ENCODE measurements around the gene FLG2. TPM values are rescaled to one million over a fixed set of nuclear protein-coding genes. Genes with fewer than 3 reads are reported as not detected.
"Not testable (repeated sequence)": the region's sequence is repeated elsewhere in the genome, so short reads cannot be mapped to it uniquely, and the experiment has no call there.

Gene FLG2
- total and polyA plus RNA-seq, 2 of the 8 experiments (the other 6 are each of a cell fraction or from before 2014, with no cell fraction given): not detected

DNA sequence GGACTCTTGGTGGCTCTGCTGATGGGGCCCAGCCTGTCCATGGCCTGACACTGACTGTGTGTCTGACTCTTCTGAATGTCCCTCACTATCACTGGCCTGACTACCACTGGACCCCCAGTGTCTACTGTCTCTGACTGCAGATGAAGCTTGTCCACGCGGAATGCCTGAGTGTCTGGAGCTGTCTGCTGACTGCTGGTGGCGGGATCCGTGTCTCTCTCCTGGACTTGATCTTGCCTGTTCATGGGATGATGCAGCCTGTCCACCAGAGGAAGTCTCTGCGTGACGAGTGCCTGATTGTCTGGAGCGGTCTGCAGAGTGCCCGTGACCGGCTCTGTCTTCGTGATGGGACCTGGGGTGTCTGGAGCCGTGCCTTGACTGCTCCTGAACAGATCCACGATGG lies 55.0 kb downstream of the FLG2 start:
- H3K4me3 ChIP-seq (ENCODE audit: extremely low read depth in 1 of 4, insufficient read depth in 2 of 4, low read depth in 3 of 4, low read length in 4 of 4); H3K79me2 ChIP-seq (ENCODE audit: control insufficient read depth in 1 of 2, insufficient read depth in 2 of 2, low read length in 2 of 2); H3K79me1 ChIP-seq (ENCODE audit: low read depth, low read length); H3K23me2 ChIP-seq (ENCODE audit: low read depth, low read length); H2AFZ ChIP-seq (ENCODE audit: low read length); H2BK15ac ChIP-seq (ENCODE audit: low read length); H3K36me3 ChIP-seq (ENCODE audit: control insufficient read depth in 2 of 4, insufficient read depth in 4 of 4, low read length in 3 of 4); H2BK5ac ChIP-seq (ENCODE audit: low read depth, low read length); POLR2A ChIA-PET (ENCODE audit: partially characterized antibody); H3K56ac ChIP-seq (replicated peaks; ENCODE audit: insufficient read length, low read depth, low read length); H3K4ac ChIP-seq (replicated peaks; ENCODE audit: insufficient read length, low read depth, low read length); H2BK20ac ChIP-seq (ENCODE audit: low read length); H2BK120ac ChIP-seq (replicated peaks; ENCODE audit: low read depth, low read length); FAIRE-seq; H3K23ac ChIP-seq (ENCODE audit: insufficient read length); H4K5ac ChIP-seq (ENCODE audit: insufficient read length, low read depth, low read length); H3K4me2 ChIP-seq (ENCODE audit: insufficient read depth in 1 of 2, low read depth in 2 of 2, low read length in 2 of 2); CTCF ChIA-PET (ENCODE audit: partially characterized antibody); H3K18ac ChIP-seq (ENCODE audit: extremely low read depth, low read length); H3K14ac ChIP-seq (ENCODE audit: insufficient read length); H3K4me1 ChIP-seq (replicated peaks in 1 of 4; ENCODE audit: control insufficient read depth in 3 of 4, insufficient read depth in 4 of 4, low read length in 3 of 4); H4K91ac ChIP-seq (replicated peaks; ENCODE audit: insufficient read length, low read length); H3K27me3 ChIP-seq (replicated peaks in 1 of 4; ENCODE audit: control insufficient read depth in 3 of 4, extremely low read depth in 1 of 4, insufficient read depth in 3 of 4, low read length in 3 of 4); DNase-seq (ENCODE audit: low read depth in 1 of 2, low spot score in 2 of 2); H3K27ac ChIP-seq (ENCODE audit: low read depth, low read length); H4K8ac ChIP-seq (ENCODE audit: extremely low read depth, insufficient read depth, low read length); H4K20me1 ChIP-seq (replicated peaks in 1 of 2; ENCODE audit: control insufficient read depth in 1 of 2, insufficient read depth in 2 of 2, low read length in 2 of 2); H2BK12ac ChIP-seq (ENCODE audit: low read depth, low read length); H3K9ac ChIP-seq (replicated peaks in 1 of 4; ENCODE audit: extremely low read depth in 1 of 4, low read depth in 3 of 4, low read length in 3 of 4); H2AK5ac ChIP-seq (ENCODE audit: low read depth, low read length): not testable (repeated sequence)
- WGBS, 2 experiments (ENCODE audit: extremely low coverage in 1 of 2, insufficient coverage in 1 of 2, insufficient read length in 1 of 2, insufficient replicate concordance in 2 of 2, low coverage in 1 of 2, low lambda C conversion rate in 2 of 2, missing lambda C conversion rate in 1 of 2): 96% methylated on average over 12 of the region's 12 CpGs; no CpG with 5 or more reads in 1 of the 2 experiments
- peaks cover 44 to 59% of the 10 kb centered on the region in 2 experiments for H3K9me3 ChIP-seq (ENCODE audit: insufficient read depth in 2 of 2, low read depth in 1 of 2, low read length in 1 of 2)

DNA sequence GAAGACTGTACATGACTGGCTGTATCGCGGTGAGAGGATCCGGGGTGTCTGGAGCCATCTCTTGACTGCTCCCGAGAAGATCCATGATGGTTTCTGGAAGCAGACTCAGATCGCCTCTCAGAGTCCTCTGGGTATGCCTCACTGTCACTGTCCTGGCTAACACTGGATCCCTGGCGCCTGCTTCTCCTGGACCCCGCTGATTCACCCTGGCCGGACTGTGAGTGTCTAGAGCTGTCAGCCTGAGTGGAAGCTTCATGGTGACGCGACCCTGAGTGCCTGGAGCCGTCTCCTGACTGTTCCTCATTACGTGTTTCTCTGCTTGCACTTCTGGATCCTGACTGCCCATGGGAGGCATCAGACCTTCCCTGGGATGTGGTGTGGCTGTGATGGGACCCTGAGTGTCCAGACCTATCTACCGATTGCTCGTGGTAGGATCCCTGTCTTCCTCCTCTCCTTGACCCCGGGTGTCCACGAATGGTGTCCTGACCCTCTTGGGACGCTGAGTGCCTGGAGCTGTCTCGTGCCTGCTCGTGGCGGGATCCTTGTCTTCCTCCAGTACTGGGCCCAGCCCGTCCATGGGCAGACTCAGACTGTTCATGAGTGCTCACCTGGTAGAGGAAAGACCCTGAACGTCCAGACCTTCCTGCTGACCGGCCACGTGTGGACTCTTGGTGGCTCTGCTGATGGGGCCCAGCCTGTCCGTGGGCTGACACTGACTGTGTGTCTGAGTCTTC lies 56.5 kb downstream of the FLG2 start:
- H3K36me3 ChIP-seq (ENCODE audit: control insufficient read depth in 2 of 4, insufficient read depth in 4 of 4, low read length in 3 of 4); H4K91ac ChIP-seq (replicated peaks; ENCODE audit: insufficient read length, low read length); H3K27ac ChIP-seq (ENCODE audit: low read depth, low read length); H4K5ac ChIP-seq (ENCODE audit: insufficient read length, low read depth, low read length); H2BK5ac ChIP-seq (ENCODE audit: low read depth, low read length); H3K23me2 ChIP-seq (ENCODE audit: low read depth, low read length); H3K23ac ChIP-seq (ENCODE audit: insufficient read length); H3K4me2 ChIP-seq (ENCODE audit: insufficient read depth in 1 of 2, low read depth in 2 of 2, low read length in 2 of 2); H3K18ac ChIP-seq (ENCODE audit: extremely low read depth, low read length); H3K9ac ChIP-seq (replicated peaks in 1 of 4; ENCODE audit: extremely low read depth in 1 of 4, low read depth in 3 of 4, low read length in 3 of 4); H2BK12ac ChIP-seq (ENCODE audit: low read depth, low read length); H2BK15ac ChIP-seq (ENCODE audit: low read length); FAIRE-seq; H4K8ac ChIP-seq (ENCODE audit: extremely low read depth, insufficient read depth, low read length); H3K27me3 ChIP-seq (replicated peaks in 1 of 4; ENCODE audit: control insufficient read depth in 3 of 4, extremely low read depth in 1 of 4, insufficient read depth in 3 of 4, low read length in 3 of 4); H3K79me2 ChIP-seq (ENCODE audit: control insufficient read depth in 1 of 2, insufficient read depth in 2 of 2, low read length in 2 of 2); DNase-seq (ENCODE audit: low read depth in 1 of 2, low spot score in 2 of 2); H2AFZ ChIP-seq (ENCODE audit: low read length); H2BK20ac ChIP-seq (ENCODE audit: low read length); H3K14ac ChIP-seq (ENCODE audit: insufficient read length); CTCF ChIA-PET (ENCODE audit: partially characterized antibody); H2AK5ac ChIP-seq (ENCODE audit: low read depth, low read length); H3K79me1 ChIP-seq (ENCODE audit: low read depth, low read length); H3K4me3 ChIP-seq (ENCODE audit: extremely low read depth in 1 of 4, insufficient read depth in 2 of 4, low read depth in 3 of 4, low read length in 4 of 4); H2BK120ac ChIP-seq (replicated peaks; ENCODE audit: low read depth, low read length); H4K20me1 ChIP-seq (replicated peaks in 1 of 2; ENCODE audit: control insufficient read depth in 1 of 2, insufficient read depth in 2 of 2, low read length in 2 of 2); H3K56ac ChIP-seq (replicated peaks; ENCODE audit: insufficient read length, low read depth, low read length); H3K4ac ChIP-seq (replicated peaks; ENCODE audit: insufficient read length, low read depth, low read length); H3K4me1 ChIP-seq (replicated peaks in 1 of 4; ENCODE audit: control insufficient read depth in 3 of 4, insufficient read depth in 4 of 4, low read length in 3 of 4); POLR2A ChIA-PET (ENCODE audit: partially characterized antibody): not testable (repeated sequence)
- WGBS, 2 experiments (ENCODE audit: extremely low coverage in 1 of 2, insufficient coverage in 1 of 2, insufficient read length in 1 of 2, insufficient replicate concordance in 2 of 2, low coverage in 1 of 2, low lambda C conversion rate in 2 of 2, missing lambda C conversion rate in 1 of 2): 84% methylated on average over 21 of the region's 25 CpGs; no CpG with 5 or more reads in 1 of the 2 experiments
- peaks cover 39 to 44% of the 10 kb centered on the region in 2 experiments for H3K9me3 ChIP-seq (ENCODE audit: insufficient read depth in 2 of 2, low read depth in 1 of 2, low read length in 1 of 2)
